ENCODE results near the gene ASXL1.

The ASXL1 gene

DNA sequence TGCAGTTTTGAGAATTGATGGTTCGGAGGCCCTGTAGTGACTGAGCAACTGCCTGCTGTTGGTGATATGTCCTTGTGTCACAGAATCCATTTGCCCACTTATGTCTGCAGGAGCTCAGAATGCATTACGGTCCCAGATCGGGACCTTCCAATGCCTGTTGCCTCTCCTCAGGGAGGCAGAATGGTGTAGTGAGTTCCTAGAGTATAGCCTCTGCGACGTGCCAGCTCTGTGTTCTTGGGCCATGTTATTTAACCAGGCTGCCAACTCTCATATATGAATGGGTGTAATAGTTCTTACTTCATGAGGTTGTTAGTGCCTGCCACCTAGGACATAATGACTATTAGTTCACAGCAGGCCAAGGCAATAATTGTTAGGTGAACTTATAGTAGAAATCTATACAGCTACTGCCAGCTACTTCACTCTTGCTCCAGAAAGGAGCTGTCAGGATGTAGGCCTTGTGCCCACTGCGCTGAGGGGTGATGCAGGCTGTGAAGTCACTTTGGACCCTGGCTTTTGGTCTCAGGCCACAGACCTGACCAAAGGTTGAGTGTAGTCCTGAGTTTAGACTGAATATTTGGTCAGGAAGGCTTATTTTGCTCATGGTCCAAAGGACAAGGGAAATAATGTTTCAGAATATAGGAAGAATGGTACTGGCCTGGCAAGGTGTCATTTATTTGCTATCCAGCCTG is 82.1 kb downstream of the ASXL1 start:
- no peak for DNase-seq (ENCODE audit: low read depth in 2 of 2)

DNA sequence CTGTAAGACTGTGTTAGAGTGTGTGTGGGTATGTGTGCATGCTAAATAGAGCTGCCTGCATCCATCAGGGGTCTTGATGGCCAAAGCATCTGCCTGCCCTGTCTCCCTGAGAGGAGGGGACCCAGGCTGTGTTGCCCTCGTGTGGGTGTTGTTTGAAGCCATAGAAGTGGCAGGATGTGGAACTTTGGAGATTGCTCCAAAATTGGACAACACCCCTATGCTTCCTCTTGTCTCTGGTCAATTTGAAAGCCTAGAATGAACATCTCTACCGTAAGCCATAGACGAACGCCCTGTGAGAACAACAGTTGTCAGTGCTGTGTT is 82.6 kb downstream of the ASXL1 start:
- DNase-seq (ENCODE audit: low read depth in 2 of 2): no peak

DNA sequence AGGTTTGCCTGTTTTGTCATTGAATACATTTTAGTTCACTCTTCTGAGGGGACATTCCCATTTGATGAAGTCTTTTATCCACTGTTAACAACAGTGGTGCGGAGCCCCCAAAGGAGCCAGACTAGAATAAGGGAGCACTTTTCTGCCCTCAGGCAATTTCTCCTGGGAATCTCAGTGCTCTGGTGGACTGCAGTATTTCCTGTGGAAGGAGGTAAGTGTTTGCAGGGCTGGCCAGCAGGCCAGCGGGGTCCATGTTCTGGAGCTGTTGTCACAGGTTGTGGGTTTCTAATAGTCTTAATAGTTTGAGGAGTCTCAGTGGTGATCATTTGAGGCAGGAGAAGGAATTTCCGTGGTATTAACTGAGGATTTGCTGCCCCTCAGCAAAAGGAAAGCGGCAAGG is 83.5 kb downstream of the ASXL1 start:
- no peak for DNase-seq (ENCODE audit: low read depth in 2 of 2)

GRCh38 chr20:32442630-32443373 is 84.7 kb downstream of the ASXL1 start:
- no peak for DNase-seq (ENCODE audit: low read depth in 2 of 2)

DNA sequence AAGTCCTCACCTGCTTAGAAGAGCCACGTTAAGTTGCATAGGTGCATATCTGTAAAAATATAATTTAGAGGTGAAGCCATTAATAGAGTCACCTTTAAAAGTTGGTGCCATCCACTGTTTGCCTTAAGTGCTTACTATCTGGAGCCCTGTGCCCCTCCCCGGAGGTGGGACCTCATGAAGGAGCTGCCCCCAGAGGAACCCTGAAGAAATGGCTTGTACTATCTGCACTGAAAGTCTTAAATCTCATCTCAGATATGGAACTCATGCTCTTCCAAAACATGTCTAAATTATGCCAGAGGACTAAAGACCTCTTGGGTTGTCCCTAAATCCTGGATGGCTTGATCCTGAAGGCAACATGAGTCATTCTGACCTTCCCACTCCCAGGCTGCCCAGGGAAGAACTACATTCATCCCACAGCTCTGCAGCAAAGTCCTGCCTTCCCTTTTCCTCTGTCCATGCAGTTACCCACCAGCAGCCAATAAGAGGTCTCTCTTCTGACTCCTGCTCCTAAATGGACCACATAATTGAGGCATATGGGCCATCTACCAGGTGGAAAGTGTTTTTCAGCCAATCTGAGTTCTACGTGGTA is 85.3 kb downstream of the ASXL1 start:
- no peak for DNase-seq (ENCODE audit: low read depth in 2 of 2)

- no peak for DNase-seq (ENCODE audit: low read depth in 2 of 2)
Observed at GRCh38 chr20:32444474-32445220, 86.5 kb downstream of the ASXL1 start.

GRCh38 chr20:32445539-32446273 is 87.6 kb downstream of the ASXL1 start:
- no peak for DNase-seq (ENCODE audit: low read depth in 2 of 2)

GRCh38 chr20:32446301-32447100 is 88.4 kb downstream of the ASXL1 start:
- DNase-seq (ENCODE audit: low read depth in 2 of 2): no peak

- no peak for DNase-seq (ENCODE audit: low read depth in 2 of 2)
Observed at GRCh38 chr20:32447136-32448027, 89.3 kb downstream of the ASXL1 start.

GRCh38 chr20:32448306-32449056 is 90.3 kb downstream of the ASXL1 start:
- no peak for DNase-seq (ENCODE audit: low read depth in 2 of 2)

- DNase-seq (ENCODE audit: low read depth in 2 of 2): no peak
Observed at GRCh38 chr20:32449057-32449889, 91.1 kb downstream of the ASXL1 start.

- DNase-seq (ENCODE audit: low read depth in 2 of 2): no peak
Observed at GRCh38 chr20:32449890-32450401, 91.8 kb downstream of the ASXL1 start.

GRCh38 chr20:32450484-32451061 is 92.4 kb downstream of the ASXL1 start:
- no peak for DNase-seq (ENCODE audit: low read depth in 2 of 2)

DNA sequence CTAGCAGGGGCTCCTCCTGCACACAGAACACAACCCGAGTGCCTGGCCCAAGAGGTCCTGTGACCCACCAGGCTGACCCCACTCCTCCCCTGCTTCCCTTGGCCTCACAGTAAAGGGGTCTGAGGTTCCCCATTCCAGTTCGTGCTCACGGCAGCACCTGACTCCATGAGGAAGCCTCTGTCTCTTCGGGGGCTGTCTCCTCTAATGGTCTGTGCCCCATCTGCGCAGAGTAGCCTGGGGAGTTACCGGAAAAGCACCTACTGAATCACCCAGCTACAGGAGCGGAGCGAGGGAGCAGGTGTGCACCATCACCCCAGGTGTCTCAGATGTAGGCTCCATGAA is 93.2 kb downstream of the ASXL1 start:
- no peak for DNase-seq (ENCODE audit: low read depth in 2 of 2)

GRCh38 chr20:32451682-32452461 is 93.7 kb downstream of the ASXL1 start:
- DNase-seq (ENCODE audit: low read depth in 2 of 2): no peak

DNA sequence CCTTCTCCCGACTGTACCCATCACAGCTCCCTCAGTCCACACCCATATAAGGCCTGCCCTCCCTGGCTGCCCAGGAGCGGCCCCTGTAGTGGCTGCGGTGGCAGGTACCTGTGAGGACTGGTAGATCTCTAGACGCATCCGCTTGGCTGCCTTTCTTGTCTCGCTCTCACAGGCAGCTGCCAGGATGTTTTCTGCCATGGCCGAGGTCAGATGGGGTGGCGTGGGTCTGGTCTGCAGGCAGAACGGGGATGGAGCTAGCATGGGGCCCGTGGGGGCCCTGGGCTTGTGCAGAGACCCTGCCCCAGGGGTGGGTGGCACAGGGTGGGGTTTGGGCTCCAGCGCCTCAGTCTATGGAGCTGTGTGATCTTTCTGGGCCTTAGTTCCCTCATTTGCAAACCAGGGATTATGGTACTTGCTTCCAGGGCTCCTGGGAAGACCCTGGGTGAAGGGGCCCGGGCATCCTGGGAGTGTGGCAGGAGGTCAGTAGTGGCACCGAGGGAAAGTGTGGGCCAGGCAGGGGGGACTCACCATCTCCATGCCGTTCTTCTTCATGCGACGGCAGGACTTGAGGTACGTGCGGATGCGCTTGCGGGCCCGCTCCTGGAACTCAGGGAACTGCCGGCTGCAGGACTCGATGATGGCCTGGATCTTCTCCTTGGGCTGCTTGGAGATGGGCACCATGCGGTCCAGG is 94.8 kb downstream of the ASXL1 start:
- DNase-seq (ENCODE audit: low read depth in 2 of 2): no peak

All from stimulated activated CD4-positive, alpha-beta T cell treated with anti-CD3 and anti-CD28 coated beads, Interleukin-12 subunit alpha, Interleukin-12 subunit beta, amount 100 ng/mL, for 24 hours (primary cell).